GM12892 (cell line): ENCODE data around the gene OXSR1.

Experiments
- POLR2A ChIP-seq: IDR thresholded peaks from 2 replicates; pipeline ENCODE4 v1.6.1; 2011; ENCODE audit warnings: low read depth, low read length, control low read depth
- POLR2AphosphoS5 ChIP-seq: IDR thresholded peaks from 2 replicates; pipeline ENCODE4 v1.6.1; 2011; ENCODE audit warnings: low read depth, low read length, control low read depth
- TAF1 ChIP-seq: IDR thresholded peaks from 2 replicates; pipeline ENCODE4 v1.6.1; 2011; ENCODE audit warnings: low read depth, mild to moderate bottlenecking, control low read depth, low read length, borderline replicate concordance

DNA sequence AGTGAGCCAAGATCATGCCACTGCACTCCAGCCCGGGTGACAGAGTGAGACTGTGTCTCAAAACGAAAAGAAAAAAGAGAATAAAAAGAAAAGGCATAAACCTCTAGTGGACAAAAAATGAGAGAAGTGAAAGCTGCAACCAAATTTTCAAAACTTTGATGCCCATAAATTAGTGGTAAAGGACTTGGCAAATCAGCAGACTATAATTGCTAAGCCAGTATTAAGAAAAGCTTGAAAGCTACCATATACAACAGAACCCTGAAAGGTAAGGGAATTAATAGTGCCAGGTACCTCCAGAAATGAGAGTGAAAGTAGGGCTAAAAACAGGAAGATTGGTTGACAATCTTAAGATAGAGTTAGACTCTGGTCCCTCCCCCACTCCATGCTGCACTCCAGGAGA, 67.4 kb downstream of the OXSR1 start:
- TF ChIP-seq POLR2A, result no peak
- TF ChIP-seq POLR2AphosphoS5, result no peak
- no peak for TF ChIP-seq TAF1
